ENCODE results near the gene ZNF652. TPM values are rescaled to one million over a fixed set of nuclear protein-coding genes. Genes with fewer than 3 reads are reported as not detected.

ZNF652 gene
- 9.8 and 11.0 TPM in 2 replicates for total RNA-seq (2014; rRNA removed)
- polyA plus RNA-seq (2012) = 3.5 TPM

DNA sequence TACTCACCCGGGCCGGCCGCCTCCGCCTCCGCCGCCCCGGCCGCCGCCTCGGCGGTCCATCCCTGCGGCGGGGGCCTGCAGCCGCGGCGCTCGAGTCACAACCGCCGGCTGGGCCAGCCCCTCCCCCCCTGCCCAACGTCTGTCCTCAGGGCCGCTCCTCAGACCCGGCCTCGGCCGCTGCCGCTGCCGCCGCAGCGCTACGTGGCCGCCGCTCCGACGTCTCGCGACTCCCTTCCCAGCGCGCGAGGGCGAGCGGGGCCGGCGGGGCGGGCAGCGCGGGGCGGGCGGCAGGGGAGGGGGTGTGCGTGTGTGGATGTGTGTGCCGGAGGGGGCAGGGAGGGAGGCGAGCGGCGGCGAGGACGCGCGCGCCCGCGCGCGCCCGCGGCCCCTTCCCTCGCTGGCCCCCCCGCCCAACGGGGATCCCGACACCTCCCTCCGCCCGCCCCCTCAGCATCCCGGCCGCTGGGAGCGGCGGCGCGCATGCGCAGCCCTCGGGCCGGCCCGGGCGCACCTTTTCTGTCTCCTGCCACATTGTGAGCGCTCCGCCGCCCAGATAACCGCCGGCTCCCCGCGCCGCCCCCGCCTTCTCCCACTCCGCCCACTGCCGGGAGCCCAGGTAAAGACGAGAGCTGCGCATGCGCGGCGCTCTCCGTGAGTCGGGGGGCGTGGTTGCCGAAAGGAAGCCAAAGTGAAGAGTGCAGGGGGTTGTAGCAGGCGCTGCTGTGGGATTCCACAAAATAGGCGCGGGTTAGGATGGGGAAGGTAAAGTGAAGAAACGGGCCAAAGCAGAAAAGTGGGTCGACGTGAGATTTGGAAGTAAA lies at the start of gene ZNF652:
Gene ZNF652 (minus strand): TSS at position 349 of the 821 bp plus-strand sequence. CDS start 44,525 bp downstream, outside the sequence.
- DNase-seq (ENCODE audit: low read depth) = peak; percentile 78

DNA sequence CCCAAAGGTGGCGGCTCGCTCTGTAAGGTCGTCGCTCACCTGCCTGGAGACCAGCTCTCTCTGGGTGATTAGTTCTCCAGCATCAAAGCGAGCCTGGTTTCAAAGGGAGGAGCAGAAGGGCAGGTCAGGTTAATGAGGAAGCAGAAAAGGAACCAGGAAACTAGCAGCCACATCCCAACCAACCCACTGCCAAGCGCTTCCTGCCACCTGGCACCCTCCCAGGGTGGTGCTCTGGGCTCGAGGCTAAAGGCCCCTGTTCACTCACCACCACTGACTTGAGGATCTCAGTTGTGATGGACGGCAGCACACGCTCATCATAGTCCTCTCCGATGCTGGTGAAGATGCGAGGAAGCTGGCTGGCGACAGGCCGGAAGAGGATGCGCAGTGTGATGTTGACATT lies 47.0 kb upstream of the ZNF652 start:
- no peak for DNase-seq (ENCODE audit: low read depth)

DNA sequence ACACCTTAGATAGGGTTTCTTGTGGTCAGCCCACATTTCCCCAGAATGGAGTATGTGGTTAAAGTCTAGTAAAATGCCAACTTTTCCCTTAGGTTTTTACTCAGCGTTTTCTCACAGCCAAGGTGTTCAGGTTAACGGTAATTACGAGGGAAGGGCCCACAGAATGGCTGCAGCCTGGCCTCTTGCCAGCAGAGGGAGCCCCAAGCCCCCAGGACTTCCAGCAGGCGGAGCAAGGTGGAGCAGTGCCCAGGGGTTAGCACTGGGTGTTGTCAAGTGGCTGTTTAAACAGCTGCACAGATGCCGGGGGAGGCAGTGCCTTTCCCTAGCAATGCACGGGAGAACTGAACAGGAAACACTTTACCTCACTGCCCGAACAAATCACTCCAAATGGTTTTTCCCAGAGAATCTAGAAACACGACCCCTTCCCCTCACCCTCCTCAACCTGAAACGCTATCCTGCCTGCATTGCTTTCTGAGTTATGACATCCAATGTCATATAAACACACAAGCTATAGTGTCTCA lies 46.0 kb upstream of the ZNF652 start:
- peak; percentile 73 for DNase-seq (ENCODE audit: low read depth)

DNA sequence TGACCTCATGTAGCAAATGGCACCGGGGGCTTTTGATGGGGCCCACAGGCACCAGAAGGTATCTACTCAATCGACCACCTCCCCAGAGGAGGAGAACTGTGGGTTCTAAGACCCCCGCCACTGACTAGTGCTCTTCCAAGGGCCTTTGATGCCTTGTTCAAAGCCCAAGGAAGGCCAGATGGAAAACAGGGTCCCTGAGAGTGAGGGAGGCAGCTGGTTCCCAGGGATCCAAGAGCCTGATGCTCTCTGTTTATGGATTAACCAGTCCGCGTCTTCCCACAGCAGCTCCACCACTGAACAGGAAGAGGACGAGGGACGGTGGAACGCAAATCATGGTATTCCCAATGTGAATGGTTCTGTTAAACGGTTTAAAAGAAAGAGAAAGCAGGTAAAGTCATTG lies 45.0 kb upstream of the ZNF652 start:
- no peak for DNase-seq (ENCODE audit: low read depth)

DNA sequence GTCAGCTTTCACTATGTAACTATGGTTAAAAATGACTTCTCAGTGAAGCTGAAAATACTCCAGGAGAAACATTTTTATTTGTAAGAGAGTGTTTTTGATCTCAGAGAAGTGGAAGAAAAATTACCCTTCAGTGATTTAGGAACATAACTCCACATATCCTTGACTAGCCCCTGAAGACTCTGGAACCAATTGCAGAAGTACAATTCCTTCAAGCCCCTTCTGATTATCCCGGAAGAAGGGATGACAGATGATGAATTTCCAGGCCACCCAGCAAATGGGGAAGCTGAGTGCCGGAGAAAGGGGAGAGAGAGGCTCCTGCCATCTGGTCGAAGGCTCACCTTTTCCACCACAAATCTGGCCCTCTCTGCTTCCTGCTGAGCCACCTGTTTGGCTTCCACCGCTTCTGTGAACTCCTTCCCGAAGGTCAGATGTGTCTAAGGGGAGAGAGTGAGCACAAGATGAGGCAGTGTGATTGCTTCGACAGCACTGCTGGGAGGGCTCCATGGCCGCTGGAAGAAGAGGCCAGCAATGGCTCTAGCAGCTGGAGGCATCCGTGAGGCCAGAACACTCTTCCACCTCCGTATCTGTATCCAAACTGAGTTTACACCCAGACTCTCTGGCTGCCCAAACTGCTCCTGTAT lies 44.5 kb upstream of the ZNF652 start:
- no peak for DNase-seq (ENCODE audit: low read depth)

DNA sequence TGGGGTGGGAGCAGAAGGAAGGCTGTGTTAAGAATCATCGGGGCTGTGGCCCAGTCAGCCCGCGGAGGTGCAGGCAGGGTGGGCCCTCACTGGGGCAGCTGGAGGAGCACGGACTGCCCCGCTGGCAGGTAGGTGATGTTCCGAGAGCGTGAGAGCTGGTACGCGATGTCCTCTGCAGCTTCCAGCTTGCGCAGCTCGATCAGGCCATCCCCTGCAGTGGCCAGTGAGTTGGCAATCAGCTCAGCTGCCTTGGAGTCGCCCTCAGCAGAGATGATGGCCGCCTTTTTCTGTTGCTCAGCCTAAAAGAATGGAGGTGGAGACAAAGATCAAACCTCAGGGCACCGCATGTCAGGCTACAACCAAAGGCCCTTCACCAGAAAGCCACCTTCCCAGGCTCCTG lies 42.9 kb upstream of the ZNF652 start:
- DNase-seq (ENCODE audit: low read depth) = no peak

DNA sequence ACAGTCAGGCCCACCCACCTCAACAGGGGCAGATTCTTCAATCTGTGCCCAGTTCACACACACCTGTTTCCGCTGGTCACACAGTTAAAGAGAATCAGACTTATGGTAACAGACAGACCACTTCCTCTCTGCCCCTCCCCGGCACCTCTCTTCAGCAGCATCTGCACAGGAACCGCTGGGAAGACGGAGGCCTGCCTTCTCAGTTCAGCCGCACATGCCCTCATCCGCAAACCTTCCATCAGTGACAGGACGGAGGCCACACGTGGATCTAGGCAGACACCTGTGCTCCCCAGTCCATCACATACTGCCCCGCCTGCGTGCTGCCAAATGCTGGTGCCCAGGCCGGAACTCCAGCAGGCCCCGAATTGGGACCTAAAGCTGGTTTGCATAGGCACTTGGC lies 42.3 kb upstream of the ZNF652 start:
- no peak for DNase-seq (ENCODE audit: low read depth)

DNA sequence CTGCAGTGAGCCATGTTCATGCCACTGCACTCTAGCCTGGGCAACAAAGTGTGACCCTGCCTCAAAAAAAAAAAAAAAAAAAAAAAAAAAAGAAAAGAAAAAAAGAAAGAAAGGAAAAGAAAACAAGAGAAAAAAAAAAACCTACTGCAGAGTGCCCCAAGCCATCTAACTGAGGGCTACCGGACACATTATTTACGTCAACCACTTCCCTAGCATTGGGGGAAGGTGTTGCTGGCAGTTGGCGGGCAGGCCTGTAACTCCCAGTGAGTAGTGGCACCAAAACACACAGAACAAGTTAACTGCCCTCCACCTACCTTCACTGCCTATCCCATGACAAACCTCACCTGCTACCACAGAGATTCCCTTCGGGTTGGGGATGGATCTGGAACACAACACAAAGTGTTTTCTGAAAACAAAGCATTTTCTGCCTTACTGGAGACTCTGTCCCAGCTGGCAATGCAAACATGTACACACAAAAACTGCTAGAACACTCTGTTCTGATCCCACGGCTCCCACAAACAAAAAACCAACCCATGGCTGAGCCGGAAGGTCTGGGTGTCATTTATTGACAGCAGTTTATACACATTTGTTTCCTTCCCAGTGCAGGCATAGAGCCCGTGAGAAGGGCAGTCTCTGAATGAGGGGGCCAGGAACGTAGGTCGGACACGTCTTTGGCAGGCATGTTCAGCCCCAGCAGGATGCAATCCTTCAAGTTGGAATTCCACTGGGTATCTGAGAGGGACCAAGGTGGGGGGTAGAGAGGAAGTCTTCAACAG lies 41.7 kb upstream of the ZNF652 start:
- no peak for DNase-seq (ENCODE audit: low read depth)

DNA sequence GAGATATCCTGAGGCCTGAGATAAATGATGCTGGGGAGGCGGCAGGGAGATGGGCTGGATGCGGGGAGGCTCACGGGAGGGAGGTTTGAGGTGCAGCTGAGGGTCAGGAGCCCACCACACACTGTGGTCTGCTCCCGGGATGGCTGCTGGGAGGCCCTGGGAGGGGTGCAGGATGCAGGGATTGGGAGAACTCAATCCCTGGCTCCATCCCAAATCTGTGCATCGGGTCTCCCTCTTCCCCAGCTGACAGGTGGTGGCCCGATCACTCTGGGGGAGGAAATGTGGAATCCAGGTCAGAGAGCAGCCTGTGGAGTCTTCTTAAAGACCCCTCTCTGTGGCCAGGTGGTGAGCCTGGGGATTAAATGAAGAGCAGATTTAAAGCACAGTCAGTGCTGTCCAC lies 40.7 kb upstream of the ZNF652 start:
- no peak for DNase-seq (ENCODE audit: low read depth)

DNA sequence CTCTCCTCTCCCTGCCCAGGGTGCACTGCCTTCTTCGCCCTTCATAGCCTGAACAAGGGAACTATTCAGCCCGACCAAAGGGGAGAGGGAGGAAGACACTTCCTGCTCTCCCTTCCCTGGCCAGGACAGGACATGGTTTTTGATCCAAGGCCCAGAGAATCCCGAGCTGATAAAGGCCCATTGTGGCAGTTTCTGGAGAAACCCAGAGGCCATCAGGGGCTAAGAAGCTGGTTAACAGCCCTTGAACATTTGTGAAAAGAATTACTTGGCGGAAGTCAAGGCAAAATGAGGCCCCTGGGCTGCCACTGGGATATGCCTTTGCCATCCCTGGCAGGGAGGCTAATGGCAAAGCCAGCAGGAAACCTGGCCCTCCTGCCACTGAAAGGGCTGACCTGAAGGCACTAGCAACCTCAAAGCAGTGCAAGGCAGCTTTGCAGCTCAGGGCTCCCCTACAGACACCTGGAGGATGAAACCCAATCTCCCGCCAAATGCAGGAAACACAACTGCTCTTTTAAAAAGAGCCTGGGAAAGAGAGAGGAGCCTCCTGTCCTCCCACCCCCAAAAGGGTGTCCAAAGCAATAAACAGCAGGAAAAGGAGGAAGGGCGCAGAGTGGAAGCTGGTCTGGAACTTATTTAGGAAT lies 40.0 kb upstream of the ZNF652 start:
- no peak for DNase-seq (ENCODE audit: low read depth)

DNA sequence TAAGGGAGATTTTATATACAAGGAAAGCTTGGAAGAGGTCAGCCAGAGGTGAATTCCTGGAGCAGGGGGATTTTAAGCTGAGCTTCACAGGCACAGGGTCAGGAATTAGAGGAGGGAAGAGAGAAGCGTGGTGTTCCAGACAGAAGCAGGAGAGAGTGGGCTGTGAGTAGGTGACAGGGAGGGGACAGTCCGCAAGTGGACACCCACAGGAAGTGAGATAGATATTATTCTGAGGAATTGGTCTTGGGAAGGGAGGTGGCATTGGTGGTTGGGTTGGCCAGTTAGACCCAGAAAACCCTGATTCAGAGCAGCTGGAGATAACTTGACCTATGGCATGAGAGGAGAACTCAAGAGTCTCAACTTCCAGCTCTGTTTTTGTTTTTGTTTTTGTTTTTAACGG lies 37.9 kb upstream of the ZNF652 start:
- DNase-seq (ENCODE audit: low read depth) = no peak

DNA sequence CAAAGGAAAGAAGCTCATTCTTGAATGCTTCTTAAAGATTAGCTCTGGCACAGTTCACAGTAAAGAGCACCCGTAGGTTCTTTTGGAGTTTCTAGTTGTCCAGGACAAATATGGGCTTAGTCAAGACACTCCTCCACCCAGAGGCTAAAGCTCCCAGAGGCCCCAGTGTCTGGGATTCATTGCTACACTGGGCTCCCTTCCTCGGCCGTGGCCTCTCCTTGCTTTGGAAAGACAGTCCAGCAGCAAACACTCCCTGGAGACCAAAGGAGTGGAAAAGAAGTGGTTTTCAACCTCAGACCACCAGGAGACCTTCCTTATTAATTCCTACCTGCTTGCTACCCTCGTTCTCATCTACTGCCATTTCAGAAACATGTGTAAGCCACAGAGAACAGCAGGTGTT lies 35.5 kb upstream of the ZNF652 start:
- DNase-seq (ENCODE audit: low read depth) = no peak

DNA sequence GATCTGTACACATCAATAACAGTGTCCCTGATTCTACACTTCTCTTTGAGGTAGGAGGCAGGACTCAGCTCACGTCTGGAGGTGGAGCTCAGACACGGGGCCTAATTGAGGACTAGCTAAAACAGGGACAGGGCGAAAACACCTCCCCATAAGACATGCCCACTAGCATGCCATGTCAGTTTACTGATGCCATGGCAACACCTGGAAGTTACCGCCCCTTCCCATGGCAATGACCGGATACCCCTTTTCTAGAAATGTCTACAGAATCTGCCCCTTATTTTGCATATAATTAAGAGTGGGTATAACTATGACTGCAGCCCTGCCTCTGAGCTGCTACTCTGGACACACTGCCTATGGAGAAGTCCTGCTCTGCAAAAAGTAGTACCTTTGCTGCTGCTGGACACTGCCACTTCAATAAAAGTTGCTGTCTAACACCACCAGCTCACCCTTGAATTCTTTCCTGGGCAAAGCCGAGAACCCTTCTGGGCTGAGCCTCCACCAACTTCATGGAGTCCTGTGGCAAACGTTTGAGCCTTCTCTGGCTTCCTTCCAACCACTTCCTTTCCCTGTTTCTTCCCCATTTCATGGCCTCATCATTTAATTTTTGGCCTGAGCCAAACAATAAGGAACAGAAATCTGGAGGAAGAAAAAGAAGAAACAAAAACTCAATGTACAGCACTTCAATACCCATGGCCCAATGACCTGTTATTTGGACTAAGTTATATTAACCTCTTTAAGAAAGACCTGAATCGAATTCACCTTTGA lies 31.6 kb upstream of the ZNF652 start:
- no peak for DNase-seq (ENCODE audit: low read depth)

DNA sequence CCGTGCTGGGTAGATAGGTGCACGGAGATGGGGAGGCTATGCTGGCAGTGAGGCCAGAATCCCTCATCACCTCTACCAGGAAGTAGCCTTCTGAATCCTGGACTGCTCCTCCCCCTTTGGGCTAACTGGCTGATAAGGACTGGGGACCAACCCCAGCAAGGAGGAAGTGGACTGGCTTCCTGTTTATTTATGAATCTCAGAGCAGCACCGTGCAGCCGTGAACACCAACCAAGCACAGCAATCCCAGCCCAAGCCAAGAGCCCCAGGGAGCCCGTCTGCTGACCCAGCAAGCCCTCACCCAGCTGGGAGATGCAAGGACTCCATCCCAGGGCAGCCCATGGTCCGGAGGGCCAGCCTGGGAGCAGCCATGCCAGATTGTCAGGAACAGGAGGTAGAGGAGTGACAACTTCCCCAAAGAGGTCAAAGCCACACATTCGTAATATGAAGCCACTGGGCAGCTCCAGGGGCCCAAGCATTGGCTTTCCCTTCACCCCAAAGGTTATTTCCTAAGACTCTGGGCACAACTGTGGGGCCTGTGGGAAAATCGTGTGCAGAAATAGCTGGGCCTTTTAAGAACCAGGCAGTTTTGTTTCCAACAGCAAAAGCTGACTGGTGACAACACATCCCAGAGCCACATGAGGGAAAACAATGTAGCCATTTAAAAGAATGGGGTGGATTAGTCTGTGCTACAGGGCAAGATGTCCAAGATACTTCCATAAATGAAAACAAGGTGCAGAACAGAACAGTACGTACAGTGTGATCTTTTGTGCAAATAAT lies 28.7 kb upstream of the ZNF652 start:
- peak; percentile 37 for DNase-seq (ENCODE audit: low read depth)

DNA sequence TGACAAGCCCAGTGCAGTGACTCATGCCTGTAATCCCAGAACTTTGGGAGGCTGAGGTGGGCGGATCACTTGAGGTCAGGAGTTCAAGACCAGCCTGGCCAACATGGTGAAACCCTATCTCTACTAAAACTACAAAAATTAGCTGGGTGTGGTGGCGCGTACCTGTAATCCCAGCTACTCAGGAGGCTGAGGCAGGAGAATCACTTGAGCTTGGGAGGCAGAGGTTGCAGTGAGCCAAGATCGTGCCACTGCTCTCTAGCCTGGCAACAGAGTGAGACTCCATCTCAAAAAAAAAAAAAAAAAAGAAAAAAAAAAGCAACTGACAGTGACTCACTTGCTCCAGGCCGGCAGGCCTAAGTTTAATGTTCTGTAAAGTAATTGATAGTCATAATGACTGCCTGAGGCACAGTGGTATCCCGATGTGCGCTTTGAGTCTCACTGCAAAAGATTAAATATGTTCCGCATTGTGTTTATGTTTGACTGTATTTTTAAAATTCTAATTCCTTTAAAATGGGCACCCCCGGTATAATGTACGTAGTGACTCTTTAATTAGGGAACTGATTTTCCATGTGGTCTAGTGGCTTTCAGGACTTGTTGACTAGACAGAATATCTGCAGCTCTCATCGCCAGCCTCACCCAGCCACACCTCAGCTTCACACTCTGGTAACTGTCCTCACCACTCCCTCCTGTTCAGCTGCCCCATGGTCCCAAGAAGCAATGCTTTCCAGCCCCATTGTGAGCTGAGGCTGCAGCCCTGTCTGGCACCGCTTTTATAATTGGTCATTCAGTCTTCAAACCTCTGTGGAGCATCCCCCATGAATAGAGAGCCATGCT lies 27.7 kb upstream of the ZNF652 start:
- peak; percentile 45 for DNase-seq (ENCODE audit: low read depth)

DNA sequence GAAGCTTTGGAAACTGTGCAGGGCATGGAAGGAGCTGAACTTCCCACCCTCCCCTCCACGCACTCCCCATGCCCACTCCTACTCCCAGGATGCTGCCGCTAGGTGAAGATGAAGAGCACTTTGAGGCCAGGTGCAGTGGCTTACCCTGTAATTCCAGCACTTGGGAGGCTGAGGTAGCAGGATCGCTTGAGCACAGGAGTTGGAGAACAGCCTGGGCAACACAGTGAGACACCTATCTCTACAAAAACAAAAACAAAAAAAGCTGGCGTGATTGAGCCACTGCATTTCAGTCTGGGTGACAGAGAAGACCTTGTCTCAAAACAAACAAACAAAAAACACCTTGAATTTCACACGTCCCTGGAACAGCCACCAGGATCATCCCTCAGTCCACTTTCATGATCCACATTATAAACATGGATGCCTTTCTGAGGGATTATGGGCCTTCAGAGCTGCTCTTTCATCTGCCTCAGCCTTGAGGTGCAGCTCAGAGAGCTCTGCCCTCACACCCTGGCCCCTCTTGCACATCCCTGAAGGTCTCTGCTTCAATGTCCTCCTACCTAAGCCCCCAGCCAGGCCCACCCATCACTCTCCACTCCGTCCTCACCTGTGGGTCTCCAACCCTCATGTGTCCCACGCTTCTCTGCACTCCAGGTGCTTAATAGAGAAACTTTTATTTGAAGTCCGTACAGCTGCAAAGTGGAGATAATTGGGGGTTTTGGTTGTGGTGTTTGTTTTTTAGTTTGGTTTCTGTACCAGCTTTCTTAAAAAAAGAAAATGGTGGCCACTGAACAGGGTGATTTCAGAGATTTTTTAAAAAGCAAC lies 26.9 kb upstream of the ZNF652 start:
- peak; percentile 50 for DNase-seq (ENCODE audit: low read depth)

DNA sequence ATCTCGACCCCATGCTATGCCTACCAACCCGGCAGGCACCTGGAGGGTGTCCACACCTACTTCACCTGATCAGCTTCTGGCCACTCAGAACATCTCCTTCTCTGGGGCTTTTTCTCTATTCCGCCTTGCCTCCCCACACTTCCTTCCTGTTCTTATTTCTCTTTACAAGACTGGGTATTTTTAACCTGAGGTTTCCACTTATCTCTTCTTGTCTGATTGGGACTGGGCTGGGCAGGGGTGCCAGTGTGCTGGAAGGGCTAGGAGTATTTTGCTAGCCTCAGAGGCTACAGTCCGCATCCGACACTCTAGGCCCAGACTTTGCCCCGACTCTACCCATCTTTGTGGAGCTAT lies 26.2 kb upstream of the ZNF652 start:
- DNase-seq (ENCODE audit: low read depth) = no peak

All from LHCN-M2 (cell line).